NCI-H345 treated with DMSO at 0.1 percent for 48 hours (cell line): ENCODE data around the gene GTF3C5.
"Not testable (repeated sequence)": the region's sequence is repeated elsewhere in the genome, so short reads cannot be mapped to it uniquely, and the experiment has no call there.

Experiments
- DNase-seq: peaks from one replicate; lab custom pipeline; 2025; ENCODE audit not compliant: unreplicated experiment; lab: John Stamatoyannopoulos, UW

GTF3C5 gene

DNA sequence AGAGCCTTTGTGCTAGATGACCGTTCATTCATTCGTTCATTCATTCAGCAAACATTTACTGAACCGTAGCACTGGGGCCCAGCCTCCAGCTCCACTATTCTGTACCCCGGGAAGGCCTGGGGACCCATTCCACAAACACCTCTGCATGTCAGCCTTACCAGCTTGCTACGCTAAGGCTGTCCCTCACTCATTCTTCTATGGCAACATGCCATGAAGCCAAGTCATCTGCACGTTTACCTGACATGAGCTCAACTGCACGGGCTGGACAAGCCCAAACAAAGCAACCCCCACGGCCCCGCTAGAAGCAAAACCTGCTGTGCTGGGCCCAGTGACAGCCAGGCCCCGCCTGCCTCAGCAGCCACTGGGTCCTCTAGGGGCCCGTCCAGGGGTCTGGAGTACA is 37.0 kb downstream of the GTF3C5 start:
- DNase-seq = no peak

DNA sequence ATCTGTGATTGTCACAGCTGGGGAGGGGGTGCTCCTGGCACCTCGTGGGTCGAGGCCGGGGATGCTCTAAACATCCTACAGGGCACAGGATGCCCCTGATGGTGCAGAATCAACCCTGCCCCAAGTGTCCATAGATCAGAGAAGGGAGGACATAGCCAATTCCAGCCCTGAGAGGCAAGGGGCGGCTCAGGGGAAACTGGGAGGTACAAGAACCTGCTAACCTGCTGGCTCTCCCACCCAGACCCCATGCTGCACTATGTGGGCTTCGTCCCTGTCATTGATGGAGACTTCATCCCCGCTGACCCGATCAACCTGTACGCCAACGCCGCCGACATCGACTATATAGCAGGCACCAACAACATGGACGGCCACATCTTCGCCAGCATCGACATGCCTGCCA is 37.6 kb downstream of the GTF3C5 start:
- not testable (repeated sequence) for DNase-seq

DNA sequence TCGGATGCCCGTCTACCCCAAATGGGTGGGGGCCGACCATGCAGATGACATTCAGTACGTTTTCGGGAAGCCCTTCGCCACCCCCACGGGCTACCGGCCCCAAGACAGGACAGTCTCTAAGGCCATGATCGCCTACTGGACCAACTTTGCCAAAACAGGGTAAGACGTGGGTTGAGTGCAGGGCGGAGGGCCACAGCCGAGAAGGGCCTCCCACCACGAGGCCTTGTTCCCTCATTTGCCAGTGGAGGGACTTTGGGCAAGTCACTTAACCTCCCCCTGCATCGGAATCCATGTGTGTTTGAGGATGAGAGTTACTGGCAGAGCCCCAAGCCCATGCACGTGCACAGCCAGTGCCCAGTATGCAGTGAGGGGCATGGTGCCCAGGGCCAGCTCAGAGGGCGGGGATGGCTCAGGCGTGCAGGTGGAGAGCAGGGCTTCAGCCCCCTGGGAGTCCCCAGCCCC is 39.7 kb downstream of the GTF3C5 start:
- not testable (repeated sequence) for DNase-seq

DNA sequence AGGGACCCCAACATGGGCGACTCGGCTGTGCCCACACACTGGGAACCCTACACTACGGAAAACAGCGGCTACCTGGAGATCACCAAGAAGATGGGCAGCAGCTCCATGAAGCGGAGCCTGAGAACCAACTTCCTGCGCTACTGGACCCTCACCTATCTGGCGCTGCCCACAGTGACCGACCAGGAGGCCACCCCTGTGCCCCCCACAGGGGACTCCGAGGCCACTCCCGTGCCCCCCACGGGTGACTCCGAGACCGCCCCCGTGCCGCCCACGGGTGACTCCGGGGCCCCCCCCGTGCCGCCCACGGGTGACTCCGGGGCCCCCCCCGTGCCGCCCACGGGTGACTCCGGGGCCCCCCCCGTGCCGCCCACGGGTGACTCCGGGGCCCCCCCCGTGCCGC is 40.2 kb downstream of the GTF3C5 start:
- DNase-seq = not testable (repeated sequence)

DNA sequence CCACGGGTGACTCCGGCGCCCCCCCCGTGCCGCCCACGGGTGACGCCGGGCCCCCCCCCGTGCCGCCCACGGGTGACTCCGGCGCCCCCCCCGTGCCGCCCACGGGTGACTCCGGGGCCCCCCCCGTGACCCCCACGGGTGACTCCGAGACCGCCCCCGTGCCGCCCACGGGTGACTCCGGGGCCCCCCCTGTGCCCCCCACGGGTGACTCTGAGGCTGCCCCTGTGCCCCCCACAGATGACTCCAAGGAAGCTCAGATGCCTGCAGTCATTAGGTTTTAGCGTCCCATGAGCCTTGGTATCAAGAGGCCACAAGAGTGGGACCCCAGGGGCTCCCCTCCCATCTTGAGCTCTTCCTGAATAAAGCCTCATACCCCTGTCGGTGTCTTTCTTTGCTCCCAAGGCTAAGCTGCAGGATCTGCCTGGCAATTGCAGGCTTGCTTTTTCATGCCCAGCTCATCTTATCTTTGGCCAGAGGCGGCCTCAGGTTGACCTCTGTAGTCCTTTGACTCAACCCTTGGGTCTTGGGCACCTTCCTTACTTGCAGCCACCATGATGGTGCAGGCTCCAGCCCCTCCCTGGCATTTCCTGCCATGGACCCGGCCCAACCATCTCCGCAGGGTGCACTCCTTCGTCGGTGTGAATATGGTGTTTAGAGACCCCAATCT is 40.8 kb downstream of the GTF3C5 start:
- DNase-seq = no peak

DNA sequence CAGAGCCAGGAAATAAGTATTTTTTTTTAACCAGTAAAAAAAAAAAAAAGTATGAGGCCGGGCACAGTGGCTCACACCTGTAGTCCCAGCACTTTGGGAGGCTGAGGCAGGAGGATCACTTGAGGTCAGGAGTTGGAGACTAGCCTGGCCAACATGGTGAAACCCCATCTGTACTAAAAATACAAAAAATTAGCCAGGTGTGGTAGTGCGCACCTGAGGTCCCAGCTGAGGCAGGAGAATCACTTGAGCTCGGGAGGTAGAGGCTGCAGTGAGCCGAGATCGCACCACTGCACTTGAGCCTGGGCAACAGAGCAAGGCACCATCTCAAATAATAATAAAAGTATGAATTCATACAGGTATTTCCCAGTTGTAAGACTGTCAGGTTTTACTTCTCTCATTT is 41.4 kb downstream of the GTF3C5 start:
- DNase-seq = not testable (repeated sequence)

DNA sequence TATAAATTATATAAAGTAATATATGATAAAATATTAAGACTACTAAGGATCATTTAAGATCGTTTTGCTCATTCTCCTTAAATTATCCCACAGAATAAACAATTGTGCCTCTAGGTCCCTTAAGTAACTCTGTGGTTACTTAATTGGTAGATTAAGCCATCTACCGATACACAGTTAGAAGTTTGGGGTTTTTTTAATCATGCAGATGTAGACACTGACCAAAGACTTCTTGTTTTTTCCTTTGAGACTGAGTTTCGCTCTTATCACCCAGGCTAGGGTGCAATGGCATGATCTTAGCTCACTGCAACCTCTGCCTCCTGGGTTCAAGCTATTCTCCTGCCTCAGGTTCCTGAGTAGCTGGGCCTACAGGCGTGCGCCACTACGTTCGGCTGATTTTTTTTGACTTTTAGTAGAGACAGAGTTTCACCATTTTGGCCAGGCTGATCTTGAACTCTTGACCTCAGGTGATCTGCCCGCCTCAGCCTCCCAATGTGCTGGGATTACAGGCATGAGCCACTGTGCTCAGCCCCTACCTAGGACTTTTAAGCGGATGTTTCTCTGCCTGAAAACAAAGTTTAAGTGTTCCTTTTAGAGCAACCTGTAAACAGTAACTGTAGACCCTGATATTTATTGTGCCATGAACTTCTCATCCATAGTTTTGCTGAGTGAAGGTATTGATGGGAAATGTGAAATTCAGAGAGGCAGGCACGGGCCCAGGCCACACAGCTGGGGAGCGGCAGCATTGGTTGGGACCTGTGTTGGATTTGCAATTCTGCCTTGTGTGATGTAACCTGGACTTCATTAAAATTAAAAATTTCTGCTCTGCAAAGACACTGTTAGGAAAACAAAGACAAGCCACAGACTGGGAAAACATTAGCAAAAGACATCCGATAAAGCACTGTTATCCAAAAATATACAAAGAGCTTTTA is 42.6 kb downstream of the GTF3C5 start:
- DNase-seq = no peak

DNA sequence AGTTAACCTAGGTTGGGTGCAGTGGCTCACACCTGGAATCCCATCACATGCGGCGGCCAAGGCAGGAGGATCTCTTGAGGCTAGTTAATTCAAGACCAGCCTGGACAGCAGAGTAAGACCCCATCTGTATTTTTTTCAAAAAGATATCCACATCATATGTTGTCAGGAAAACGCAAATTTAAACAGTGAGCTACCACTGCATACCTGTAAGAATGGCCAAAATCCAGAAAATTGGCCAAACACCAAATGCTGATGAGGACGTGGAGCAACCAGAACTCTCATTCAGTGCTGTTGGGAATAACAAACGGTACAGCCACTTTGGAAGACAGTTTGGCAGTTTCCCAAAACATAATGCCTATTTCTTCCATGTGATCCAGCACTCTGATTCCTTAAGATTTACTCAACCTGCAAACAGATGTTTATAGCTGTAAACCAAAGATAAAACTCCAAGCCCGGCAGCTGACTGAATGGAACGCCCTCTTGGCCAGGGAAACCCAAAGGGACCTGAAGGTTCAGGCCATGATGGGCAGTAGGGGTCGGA is 43.4 kb downstream of the GTF3C5 start:
- DNase-seq = no peak

DNA sequence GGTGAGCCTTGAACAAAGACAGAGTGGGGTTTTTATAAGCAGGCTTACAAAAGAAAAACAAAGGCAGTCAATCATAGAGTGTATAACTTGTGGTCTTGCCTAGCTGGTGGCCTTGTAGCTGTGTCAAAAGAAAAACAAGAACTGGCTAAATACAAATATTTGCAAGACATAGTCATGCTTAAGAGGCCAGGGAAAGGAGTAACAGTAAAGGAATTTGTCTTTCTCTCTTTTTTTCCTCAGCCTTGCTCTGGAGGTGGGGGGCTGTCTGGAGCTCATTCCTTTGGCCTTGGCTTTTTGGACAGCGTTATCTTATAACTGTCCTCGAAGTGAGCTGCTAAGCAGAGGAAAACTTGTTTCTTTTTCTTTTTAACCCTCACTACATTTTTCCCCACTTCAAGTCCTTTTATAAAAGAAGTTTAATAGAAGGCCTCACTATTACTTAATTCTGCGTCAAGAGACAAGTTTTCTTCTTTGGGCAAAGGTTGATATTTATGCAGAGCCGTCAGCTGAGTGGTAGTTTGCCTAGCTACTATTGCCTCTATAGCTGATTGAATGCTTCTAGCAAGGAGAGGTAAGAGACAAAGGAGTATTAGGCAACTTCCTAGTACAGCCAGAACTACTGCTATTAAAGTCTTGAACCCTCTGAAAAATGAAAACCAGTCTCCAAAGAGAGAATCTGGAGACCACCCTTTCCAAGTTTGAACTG is 45.3 kb downstream of the GTF3C5 start:
- no peak for DNase-seq

DNA sequence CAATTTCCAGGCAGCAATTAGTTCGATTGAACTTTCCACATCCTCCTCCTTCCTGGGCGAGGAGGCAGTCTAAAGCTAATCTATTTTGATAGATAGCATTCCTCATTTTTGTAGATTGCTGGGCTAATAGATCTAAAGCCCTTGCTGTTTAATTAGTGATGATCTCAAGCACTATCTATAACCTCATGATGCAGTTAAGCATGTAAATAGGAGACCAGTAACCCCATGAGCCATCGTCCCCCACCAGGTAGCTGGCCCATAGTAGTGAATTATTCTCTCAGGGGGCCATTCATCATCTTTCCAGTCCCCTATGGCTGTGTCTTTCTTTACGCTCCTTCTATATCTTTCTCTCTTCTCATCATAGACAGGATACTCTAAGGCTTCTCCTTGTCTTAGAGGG is 45.9 kb downstream of the GTF3C5 start:
- DNase-seq = no peak

DNA sequence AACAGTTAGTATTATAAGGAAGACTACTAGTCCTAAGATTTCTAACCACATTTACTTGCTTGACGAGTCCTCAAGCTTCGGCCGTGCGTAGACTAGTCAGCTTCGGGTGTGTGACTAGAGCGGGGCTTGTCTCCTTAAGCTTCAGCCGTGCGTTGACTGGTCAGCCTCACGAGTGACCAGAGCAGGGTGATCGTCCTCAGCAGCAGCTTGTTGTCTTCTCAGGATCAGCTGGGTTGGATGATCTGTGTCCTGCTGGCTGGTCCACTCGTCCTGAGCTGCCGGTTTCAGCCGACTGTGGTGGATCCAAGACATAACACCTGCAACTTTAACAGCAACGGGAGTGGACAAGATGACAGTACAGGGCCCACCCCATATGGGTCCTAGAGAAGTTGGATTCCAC is 47.7 kb downstream of the GTF3C5 start:
- no peak for DNase-seq

DNA sequence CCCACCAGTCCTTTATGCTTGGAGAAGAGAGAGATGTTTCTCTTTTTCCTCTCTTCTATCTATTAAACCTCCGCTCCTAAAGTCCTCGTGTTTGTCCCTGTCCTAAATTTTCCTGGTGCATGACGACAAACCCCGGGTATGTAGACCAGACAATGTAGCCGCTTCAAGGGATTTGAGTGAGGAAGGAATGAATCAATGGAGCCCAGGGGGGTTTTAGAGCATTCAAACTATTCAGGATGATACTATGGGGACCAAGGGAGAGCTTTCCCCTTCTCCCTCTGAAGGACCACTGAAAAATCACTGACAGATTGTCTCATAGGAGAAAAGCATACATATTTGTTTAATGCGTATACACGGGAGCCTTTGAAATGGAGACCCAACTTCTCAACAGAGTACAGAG is 49.4 kb downstream of the GTF3C5 start:
- no peak for DNase-seq

DNA sequence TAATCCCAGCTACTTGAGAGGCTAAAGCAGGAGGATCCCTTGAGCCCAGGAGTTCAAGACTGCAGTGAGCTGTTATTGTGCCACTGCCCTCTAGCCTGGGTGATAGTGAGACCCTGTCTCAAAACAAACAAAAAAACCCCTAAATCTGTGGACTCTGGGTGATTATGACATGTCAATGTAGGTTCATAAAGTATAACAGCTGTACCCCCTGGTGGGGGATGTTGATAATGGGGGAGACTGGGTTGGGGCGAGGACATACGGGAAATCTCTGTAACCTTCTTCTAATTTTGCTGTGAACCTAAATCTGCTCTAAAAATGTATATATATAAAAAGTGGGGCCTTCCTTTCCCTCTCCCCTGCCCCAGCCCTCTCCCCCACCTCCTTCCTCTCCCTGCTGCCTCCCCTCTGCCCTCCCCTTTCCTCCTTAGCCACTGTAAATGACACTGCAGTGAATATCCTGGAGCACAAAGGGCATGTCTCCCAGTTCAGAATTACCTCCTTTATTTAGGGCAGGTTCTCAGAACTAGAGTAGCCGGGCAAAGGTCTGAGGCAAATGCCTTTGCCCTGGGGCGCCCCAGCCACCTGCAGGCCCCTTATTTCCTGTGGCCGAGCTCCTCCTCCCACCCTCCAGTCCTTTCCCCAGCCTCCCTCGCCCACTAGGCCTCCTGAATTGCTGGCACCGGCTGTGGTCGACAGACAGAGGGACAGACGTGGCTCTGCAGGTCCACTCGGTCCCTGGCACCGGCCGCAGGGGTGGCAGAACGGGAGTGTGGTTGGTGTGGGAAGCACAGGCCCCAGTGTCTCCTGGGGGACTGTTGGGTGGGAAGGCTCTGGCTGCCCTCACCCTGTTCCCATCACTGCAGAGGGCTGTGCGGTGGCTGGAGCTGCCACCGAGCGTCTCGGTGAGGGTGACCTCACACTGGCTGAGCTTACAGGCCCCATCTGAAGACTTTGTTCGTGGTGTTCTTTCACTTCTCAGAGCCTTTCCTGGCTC is 50.3 kb downstream of the GTF3C5 start:
- DNase-seq = not testable (repeated sequence)

DNA sequence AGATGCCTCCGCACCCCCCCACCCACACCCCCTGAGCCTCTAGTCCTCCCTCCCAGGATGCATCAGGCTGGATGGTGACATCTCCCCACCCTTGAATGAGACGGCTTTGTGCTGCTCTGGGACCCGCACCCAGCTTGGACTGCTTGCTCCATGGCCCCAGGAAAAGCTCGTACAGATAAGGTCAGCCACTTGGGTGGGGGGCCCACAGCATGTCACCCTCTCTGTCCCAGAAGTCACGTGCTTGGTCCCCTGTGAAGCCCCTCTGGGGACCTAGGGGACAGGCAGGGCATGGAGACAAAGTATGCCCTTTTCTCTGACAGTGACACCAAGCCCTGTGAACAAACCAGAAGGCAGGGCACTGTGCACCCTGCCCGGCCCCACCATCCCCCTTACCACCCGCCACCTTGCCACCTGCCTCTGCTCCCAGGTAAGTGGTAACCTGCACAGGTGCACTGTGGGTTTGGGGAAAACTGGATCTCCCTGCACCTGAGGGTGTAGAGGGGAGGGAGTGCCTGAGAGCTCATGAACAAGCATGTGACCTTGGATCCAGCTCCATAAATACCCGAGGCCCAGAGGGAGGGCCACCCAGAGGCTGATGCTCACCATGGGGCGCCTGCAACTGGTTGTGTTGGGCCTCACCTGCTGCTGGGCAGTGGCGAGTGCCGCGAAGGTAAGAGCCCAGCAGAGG is 51.3 kb downstream of the GTF3C5 start:
- DNase-seq = not testable (repeated sequence)

DNA sequence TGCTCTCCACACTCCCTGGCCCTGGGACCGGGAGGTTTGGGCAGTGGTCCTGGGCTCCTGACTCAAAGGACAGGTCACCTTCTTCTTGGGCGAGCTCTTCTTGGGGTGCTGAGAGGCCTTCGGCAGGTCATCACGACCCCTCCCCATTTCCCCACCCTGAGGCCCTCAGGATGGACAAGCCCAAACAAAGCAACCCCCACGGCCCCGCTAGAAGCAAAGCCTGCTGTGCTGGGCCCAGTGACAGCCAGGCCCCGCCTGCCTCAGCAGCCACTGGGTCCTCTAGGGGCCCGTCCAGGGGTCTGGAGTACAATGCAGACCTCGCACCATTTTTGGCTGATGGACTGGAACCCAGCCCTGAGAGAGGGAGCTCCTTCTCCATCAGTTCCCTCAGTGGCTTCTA is 52.9 kb downstream of the GTF3C5 start:
- not testable (repeated sequence) for DNase-seq

DNA sequence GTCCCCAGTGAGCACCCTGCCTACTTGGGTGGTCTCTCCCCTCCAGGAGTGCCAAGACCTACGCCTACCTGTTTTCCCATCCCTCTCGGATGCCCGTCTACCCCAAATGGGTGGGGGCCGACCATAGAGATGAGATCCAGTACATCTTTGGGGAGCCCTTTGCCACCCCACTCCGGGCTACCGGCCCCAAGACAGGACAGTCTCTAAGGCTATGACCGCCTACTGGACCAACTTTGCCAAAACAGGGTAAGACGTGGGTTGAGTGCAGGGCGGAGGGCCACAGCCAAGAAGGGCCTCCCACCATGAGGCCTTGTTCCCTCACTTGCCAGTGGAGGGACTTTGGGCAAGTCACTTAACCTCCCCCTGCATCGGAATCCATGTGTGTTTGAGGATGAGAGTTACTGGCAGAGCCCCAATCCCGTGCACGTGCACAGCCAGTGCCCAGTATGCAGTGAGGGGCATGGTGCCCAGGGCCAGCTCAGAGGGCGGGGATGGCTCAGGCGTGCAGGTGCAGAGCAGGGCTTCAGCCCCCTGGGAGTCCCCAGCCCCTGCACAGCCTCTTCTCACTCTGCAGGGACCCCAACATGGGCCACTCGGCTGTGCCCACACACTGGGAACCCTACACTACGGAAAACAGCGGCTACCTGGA is 55.5 kb downstream of the GTF3C5 start:
- not testable (repeated sequence) for DNase-seq

DNA sequence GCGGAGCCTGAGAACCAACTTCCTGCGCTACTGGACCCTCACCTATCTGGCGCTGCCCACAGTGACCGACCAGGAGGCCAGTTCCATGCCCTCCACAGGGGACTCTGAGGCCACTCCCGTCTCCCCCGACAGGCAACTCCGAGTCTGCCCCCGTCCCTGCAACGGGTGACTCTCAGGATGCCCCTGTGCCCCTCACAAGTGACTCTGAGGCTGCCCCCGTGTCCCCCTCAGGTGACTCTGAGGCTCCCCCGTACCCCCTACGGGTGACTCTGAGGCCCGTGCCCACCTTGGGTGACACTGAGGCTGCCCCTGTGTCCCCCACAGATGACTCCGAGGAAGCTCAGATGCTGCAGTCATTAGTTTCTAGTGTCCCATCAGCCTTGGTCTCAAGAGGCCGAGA is 56.1 kb downstream of the GTF3C5 start:
- no peak for DNase-seq

DNA sequence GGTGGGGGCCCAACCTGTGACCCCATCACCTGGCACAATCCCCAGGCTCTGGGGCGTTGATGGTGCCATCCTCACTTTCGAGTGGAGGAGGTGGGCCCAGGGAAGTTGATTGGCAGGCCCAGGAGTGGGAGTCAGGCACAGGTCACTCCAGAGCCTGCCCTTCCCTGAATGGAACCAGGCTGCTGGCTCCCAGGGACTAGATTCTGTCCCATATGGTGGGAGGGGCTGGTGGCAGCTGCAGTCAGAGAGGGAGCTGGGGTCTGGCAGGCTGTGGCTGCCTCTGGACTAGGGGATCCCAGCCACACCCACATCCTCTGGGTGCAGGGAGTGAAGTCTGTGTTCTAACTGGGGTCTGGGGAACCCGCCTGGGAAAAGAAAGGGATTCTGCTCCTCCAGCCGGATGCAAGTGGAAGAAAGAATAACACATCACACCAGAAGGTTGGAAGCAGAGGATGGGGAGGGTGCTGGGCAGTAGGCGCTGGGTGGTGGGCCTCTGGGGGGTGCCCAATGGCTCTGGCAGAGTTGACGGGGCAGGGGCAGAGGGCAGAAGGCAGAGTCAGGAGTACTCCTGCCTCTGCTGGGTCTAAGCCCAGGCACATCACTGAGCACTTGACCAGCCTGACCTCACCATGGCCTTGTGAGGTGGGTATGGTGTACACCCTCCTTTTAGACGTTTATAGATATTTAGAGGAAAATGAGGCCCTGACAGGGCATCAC is 56.8 kb downstream of the GTF3C5 start:
- no peak for DNase-seq
